CD4-positive, alpha-beta T cell treated with Interleukin-10 for 1 hour (primary cell): ENCODE measurements around the gene POTEM.
"Not testable (repeated sequence)": the region's sequence is repeated elsewhere in the genome, so short reads cannot be mapped to it uniquely, and the experiment has no call there.

Experiments used
- DNase-seq: peaks from one replicate; pipeline ENCODE4 v3.0.0-alpha.2; 2020

POTEM gene

GRCh38 chr14:19038060-19038664, 70.9 kb downstream of the POTEM start:
- not testable (repeated sequence) for DNase-seq

DNA sequence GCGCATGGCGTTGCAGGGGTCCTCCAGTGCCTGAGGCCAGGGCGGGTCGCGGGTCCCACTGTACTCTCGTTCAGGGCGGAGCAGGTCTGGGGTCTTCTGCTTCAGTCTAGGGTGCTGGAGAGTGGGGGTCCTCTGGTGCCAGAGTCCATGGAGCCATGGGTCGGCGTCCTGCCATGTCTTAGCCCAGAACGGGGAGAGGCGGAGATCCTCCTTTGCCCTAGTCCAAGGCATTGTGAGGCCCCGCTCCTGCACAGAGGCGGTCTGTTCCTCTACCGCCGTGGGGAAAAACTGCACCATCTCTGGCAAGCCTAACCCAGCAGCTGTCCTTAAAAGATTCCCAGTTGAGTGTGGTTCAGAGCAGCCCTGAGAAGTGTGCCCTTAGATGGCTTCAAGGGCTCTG, 71.6 kb downstream of the POTEM start:
- not testable (repeated sequence) for DNase-seq

DNA sequence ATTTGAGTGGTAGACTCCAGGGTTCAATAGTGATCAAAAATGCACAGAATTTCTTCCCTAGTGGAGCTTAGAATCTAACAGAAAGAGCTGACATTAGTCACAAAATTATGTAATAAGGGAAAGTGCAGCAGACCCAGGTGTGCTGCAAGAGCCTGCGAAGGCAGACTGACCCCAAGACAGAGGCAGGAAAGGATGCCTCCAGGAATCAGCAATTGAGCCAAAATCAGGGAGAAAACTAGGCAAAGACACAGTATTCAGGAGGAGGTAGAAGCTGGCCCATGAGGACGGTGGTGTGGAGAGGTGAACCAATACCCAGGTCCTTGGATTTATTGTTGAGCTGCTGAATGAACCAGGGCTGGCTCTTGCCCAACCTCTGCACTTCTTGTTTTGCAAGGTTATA, 76.2 kb downstream of the POTEM start:
- DNase-seq, result not testable (repeated sequence)
